Ovary (tissue), 9 donors: ENCODE data around the gene ZNF106. TPM values are rescaled to one million over a fixed set of nuclear protein-coding genes. Genes with fewer than 3 reads are reported as not detected.

Experiments
- DNase-seq, 5 donors: peaks; one replicate each; pipeline ENCODE4 v3.0.0-alpha.2; 2019 to 2020
- H3K27ac ChIP-seq, 2 donors: fragments of 200-600 bp; one replicate each; pipeline versions ENCODE4 v1.5.1 to v1.8.0; 2019 to 2022
- H3K27me3 ChIP-seq: fragments of 200-600 bp; one replicate; pipeline ENCODE4 v1.8.0; 2022
- H3K36me3 ChIP-seq: fragments of 200-600 bp; sonication (generic); one replicate; pipeline ENCODE4 v1.5.1; 2019
- H3K4me1 ChIP-seq: one replicate; pipeline ENCODE4 v1.8.1; 2013; ENCODE audit warnings: mild to moderate bottlenecking, moderate library complexity; ENCODE audit not compliant: insufficient read depth
- H3K4me3 ChIP-seq: fragments of 200-600 bp; sonication (generic); one replicate; pipeline ENCODE4 v1.5.1; 2017
- H3K9me3 ChIP-seq, 2 donors: fragments of 200-600 bp in 1 of 2; sonication (generic) in 1 of 2; one replicate each; pipeline versions ENCODE4 v1.5.1 to v1.8.1; 2013 to 2019; ENCODE audit warnings: mild to moderate bottlenecking in 1 of 2, moderate library complexity in 1 of 2
- CTCF ChIP-seq, 3 donors: fragments of 450-650 bp in 2 of 3; fragments of 200-600 bp in 1 of 3; IDR thresholded peaks; one replicate each; pipeline versions ENCODE4 v1.5.1 to v1.8.0; 2016 to 2022; ENCODE audit warnings: antibody characterized with exemption in 3 of 3, mild to moderate bottlenecking in 1 of 3
- EP300 ChIP-seq: sonication (generic); formaldehyde crosslinking; IDR thresholded peaks from one replicate; pipeline ENCODE4 v1.6.1; 2017; ENCODE audit warnings: antibody characterized with exemption
- POLR2A ChIP-seq: fragments of 450-650 bp; IDR thresholded peaks from one replicate; pipeline ENCODE4 v1.6.1; 2017; ENCODE audit warnings: antibody characterized with exemption, mild to moderate bottlenecking, moderate library complexity
- WGBS, 3 donors: extraction: QIAGEN DNeasy Blood & Tissue Kit in 1 of 3; methylation state at CpG; one replicate each; pipeline versions ENCODE4 v1.1.5 to v1.1.7; 2013 to 2017; 5-methylcytosine and 5-hydroxymethylcytosine counted together
- intact Hi-C, 4 donors: fragments of 100-400 bp; cut with DNase I; formaldehyde crosslinking; loops; one replicate each; pipeline versions ENCODE4 v1.11.0 to v1.15.1; 2022 to 2023
- polyA plus RNA-seq, 2 donors: library from polyadenylated mRNA; stranded (reverse); fragments of 200-250 nt in 1 of 2; fragments of 350-450 nt in 1 of 2; fragmentation: Illumina TruSeq in 1 of 2; extraction: RNeasy Lipid Tissue Mini Kit (QIAGEN cat#74804) in 1 of 2; gene quantifications; one replicate each; pipeline ENCODE4 v1.2.3, GENCODE V29; 2013 to 2014
- total RNA-seq, 7 donors: library from RNA; depleted of rRNA in 2 of 7; stranded (reverse); fragments of >200 nt in 2 of 7; fragmentation: NEBNext Ultra II Directional in 3 of 7; extraction: Animal tissue kit (Norgen Biotek cat#: 25700) in 3 of 7; gene quantifications; one replicate each; pipeline versions ENCODE4 v1.1.0 to v1.2.4, GENCODE V29; 2016 to 2023
- donor health status: DM: no; HTN: no; CAD: no; lungs with moderate emphysema.
- donor health status: DM: no; HTN: no; CAD: no.
- donor health status: Bipolar disorder and iron deficiency.
- donor health status: DM: yes; HTN: yes; CAD: no.
- donor health status: DM: no; HTN: no; CAD: no.
- donor health status: DM: yes; HTN: yes; CAD: no.

ZNF106 gene
- total and polyA plus RNA-seq, 9 donors: 12.2 to 59.0 (median 43.4) TPM

- TF ChIP-seq POLR2A (no peak), EP300 (no peak), CTCF (IDR thresholded peaks at IDR 0.05) (no peak)
- Histone ChIP-seq H3K36me3 (no peaks in the 10 kb centered on the region), H3K9me3 (no peaks in the 10 kb centered on the region), H3K27me3 (no peaks in the 10 kb centered on the region), H3K4me1 (no peaks in the 10 kb centered on the region), H3K4me3 (no peak overlapping the region), H3K27ac (no peak overlapping the region)
- intact Hi-C loops: no loop called here
- no peak for DNase-seq
- 76 to 83% (median 79%) methylated on average over 5 of the region's 5 CpGs for WGBS, 3 donors
These were observed 46.4 kb downstream of the ZNF106 start for GRCh38 chr15:42444415-42445063.

- intact Hi-C loops: no loop called here
- Histone ChIP-seq H3K4me1 (no peaks in the 10 kb centered on the region), H3K27ac (no peak overlapping the region), H3K4me3 (no peak overlapping the region), H3K9me3 (no peaks in the 10 kb centered on the region), H3K27me3 (no peaks in the 10 kb centered on the region), H3K36me3 (no peaks in the 10 kb centered on the region)
- TF ChIP-seq EP300: no peak
- TF ChIP-seq CTCF (IDR thresholded peaks at IDR 0.05): no peak
- no peak for TF ChIP-seq POLR2A
- WGBS, 3 donors: 78 to 84% (median 79%) methylated on average over 7 of the region's 7 CpGs
- DNase-seq: no peak
These were observed 63.3 kb downstream of the ZNF106 start for GRCh38 chr15:42427429-42428223.

- 88 to 90% (median 88%) methylated on average over 2 of the region's 2 CpGs for WGBS, 3 donors
- Histone ChIP-seq H3K27ac (no peak overlapping the region), H3K4me1 (no peaks in the 10 kb centered on the region), H3K27me3 (no peaks in the 10 kb centered on the region), H3K36me3 (no peaks in the 10 kb centered on the region), H3K4me3 (no peak overlapping the region), H3K9me3 (no peaks in the 10 kb centered on the region)
- DNase-seq: no peak
- intact Hi-C loops: no loop called here
- TF ChIP-seq POLR2A (no peak), CTCF (IDR thresholded peaks at IDR 0.05) (no peak), EP300 (no peak)
These were observed 69.6 kb downstream of the ZNF106 start for GRCh38 chr15:42421376-42421775.

- intact Hi-C loops: no loop called here
- H3K4me3 ChIP-seq: no peak overlapping the region
- no peak overlapping the region for H3K27ac ChIP-seq
- TF ChIP-seq CTCF (IDR thresholded peaks at IDR 0.05) (no peak), POLR2A (no peak), EP300 (no peak)
- DNase-seq: no peak
- no peaks in the 10 kb centered on the region for H3K9me3 ChIP-seq
- WGBS, 3 donors: 86 to 89% (median 88%) methylated on average over 7 of the region's 7 CpGs
- no peaks in the 10 kb centered on the region for H3K27me3 ChIP-seq
- no peaks in the 10 kb centered on the region for H3K4me1 ChIP-seq
- no peaks in the 10 kb centered on the region for H3K36me3 ChIP-seq
These were observed 71.6 kb downstream of the ZNF106 start for GRCh38 chr15:42419369-42419768.
